ENCODE results near the gene SPEG.

SPEG gene

DNA sequence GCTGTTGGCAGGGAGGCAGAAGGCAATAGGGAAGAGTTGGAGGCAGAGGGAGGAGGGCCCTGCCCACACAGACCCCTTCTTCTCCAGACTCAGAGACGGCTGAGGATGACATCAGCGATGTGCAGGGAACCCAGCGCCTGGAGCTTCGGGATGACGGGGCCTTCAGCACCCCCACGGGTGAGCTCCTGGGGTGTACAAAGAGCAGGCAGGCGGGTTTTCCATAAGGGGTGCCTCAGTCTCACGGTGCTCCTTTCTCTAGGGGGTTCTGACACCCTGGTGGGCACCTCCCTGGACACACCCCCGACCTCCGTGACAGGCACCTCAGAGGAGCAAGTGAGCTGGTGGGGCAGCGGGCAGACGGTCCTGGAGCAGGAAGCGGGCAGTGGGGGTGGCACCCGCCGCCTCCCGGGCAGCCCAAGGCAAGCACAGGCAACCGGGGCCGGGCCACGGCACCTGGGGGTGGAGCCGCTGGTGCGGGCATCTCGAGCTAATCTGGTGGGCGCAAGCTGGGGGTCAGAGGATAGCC is 10.0 kb downstream of the SPEG start:
- peak; percentile 43 for DNase-seq

- no peak for DNase-seq
Measured at GRCh38 chr2:219445220-219445640, 10.6 kb downstream of the SPEG start.

GRCh38 chr2:219446101-219446504 is 11.5 kb downstream of the SPEG start:
- peak; percentile 64 for DNase-seq

DNA sequence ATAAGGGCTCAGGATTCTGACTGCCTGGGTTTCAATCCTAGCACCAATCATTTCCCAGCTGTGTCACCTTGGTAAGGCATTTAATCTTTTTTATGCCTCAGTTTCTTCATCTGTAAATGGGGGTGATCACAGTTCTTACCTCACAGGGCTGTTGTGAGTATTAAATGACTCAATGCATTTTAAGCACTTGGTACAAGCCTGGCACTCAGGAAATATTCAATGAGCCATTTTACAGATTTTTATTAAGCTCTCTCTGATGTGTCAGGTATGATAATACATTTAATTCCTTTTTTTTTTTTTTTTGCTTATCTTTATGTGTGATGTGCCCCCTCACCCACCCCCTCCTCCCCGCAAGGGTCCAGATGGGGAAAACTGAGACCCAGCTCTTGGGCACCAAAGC is 12.0 kb downstream of the SPEG start:
- DNase-seq = no peak

GRCh38 chr2:219447242-219448098 is 12.8 kb downstream of the SPEG start:
- DNase-seq = no peak

- DNase-seq = no peak
Measured at GRCh38 chr2:219448099-219448775, 13.6 kb downstream of the SPEG start.

- no peak for DNase-seq
Measured at GRCh38 chr2:219448776-219449341, 14.2 kb downstream of the SPEG start.

GRCh38 chr2:219449609-219450008 is 15.0 kb downstream of the SPEG start:
- no peak for DNase-seq

- peak; percentile 31 for DNase-seq
Measured at GRCh38 chr2:219451661-219452360, 17.2 kb downstream of the SPEG start.

GRCh38 chr2:219452361-219453317 is 18.0 kb downstream of the SPEG start:
- DNase-seq = peak; percentile 78

DNA sequence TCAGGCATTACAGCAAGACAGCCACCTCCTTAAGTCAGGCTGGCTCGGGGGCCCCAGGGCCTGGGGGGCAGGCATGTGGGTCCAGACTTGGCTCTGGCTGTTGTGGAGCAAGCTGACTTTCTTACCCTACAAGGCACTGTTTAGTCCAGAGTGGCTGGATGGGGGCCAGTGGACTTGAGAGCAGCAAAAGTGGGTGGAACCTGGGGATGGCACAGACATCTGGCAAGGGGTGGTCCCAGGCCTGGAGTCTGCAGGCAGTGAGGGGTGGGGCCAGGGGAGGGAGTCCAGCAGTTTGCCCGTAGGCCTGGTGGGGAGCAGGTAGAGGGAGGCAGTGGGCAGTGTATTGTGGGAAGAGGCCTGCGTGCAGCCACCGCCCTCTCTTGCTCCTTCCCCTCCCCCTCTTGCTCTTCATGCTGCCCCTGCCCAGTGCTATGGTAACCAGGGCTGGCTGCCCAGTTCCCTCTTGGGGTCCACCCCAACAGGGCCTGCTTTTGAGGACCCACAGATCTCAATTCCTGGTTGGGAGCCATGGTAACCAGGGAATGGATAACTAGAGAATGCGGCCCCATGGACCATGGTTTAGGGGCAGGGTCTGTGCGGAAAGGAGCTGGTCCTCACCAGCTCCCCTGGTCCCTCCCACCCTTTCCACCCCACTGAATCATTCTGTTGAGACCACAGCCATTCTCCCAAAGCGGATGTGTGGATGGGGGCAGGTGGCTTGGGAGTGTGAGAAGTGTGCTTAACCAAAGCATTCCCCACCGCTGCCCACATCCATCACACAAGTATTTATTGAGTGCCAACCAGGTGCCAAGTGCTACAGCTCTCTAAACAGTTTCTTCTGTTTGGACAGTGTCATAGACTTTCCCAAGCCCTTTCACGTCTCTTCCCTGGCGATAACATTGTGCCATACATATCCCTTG is 19.3 kb downstream of the SPEG start:
- DNase-seq = peak; percentile 83

DNA sequence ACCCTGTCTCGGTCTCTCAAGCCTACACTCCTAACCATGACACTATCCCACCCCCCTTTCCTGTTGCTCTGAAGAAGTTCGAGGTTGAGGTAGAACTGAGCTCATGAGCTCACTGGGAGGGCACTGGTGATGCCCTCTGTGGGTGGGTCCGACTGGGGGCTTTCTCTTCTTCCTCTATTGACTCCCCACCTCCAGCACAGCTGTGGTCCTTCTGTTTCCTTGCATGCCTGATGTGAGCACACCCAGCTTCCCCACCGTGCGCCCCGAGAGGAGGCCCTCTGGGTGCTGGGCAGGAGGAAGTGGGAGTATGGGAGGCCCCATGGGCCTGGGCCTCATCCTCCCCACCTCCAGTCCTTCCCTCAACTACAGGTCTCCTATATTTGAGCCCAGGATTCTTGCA is 20.9 kb downstream of the SPEG start:
- DNase-seq = no peak

- DNase-seq = no peak
Measured at GRCh38 chr2:219457784-219458369, 23.2 kb downstream of the SPEG start.

GRCh38 chr2:219458996-219459395 is 24.4 kb downstream of the SPEG start:
- DNase-seq = no peak

DNA sequence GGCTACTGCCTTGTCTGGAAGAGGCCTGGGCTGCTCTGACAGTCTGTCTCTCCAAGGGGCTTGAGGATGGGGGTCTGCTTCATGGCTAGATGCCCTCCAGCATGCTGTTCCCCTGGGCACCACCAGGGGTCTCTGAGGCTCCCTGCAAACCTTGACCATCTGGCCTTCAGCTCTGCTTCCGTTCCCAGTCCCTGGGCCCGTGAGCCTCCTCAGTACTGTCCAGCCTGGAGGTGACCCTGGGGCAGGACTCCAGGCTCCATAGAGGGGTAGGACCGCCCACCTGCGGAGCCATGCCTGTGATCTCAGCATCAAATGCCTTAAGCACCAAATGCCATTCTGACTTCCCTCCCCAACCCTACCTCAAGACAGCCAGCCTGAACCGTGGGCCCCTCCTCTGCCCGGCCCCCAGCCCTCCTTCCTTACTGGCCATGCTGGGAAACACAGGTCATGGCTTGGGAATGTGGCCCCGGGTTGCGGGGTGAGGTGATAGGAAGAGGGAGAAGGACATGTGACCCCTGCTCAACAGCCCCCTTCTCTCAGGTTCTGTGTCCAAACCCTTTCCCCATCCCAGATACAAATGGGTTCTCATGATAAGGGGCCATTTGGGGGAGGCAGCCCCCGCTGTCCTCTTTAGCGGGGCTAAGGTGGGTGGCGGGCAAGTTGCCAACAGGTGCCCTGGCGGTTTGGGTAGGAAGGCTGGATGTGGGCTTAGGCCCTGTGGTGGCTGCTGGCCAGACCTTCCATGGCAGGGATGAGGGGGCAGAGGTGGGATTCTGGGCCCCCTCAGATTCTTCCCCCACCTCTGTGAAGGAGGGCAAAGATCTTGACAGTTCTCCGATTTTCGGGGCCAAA is 25.0 kb downstream of the SPEG start:
- DNase-seq = no peak

DNA sequence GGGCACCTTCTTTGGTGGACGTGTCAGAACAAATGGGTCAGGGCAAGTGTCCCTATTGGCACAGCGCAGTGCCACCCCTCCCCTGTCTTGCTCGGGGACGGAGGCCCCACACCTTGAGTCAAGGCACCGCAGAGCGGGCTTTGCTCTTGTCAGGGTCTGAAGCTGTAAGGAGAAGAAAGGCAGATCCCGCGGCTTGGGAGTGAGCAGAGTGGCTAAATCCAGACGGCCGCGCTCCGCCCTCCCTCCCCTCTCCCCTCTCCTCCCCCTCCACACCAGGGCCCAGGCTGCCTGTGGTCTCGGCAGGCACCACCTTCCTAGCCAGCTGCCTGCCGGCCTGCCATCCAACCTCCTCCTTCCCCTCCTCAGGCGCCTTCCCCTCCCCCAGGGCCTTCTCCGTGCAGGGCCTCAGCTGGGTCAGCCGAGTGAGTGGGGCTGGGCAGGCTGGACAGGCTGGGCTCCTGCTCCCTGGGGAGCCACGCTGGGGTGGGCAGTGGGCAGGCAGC is 25.8 kb downstream of the SPEG start:
- peak; percentile 84 for DNase-seq

- DNase-seq = no peak
Measured at GRCh38 chr2:219461047-219461514, 26.4 kb downstream of the SPEG start.

- no peak for DNase-seq
Measured at GRCh38 chr2:219461669-219462068, 27.0 kb downstream of the SPEG start.

GRCh38 chr2:219462349-219462748 is 27.7 kb downstream of the SPEG start:
- DNase-seq = no peak

All from left hindlimb (tissue), 1 donor.